Measurements from ENCODE around the gene PDF.

Gene PDF

GRCh38 chr16:69339289-69340094, 9.1 kb upstream of the PDF start, which contains the start of the genes COG8 and NIP7:
COG8 (minus strand) TSS chr16:69339564; CDS start chr16:69339552, 12 bp downstream.
NIP7 (plus strand) TSS chr16:69339772; CDS start chr16:69339830, 58 bp downstream.
- peak; percentile 99 for DNase-seq

GRCh38 chr16:69338557-69339288, 8.3 kb upstream of the PDF start:
- no peak for DNase-seq

GRCh38 chr16:69334696-69335095, 4.3 kb upstream of the PDF start:
- no peak for DNase-seq

GRCh38 chr16:69329369-69330285, 761 bp downstream of the PDF start:
- DNase-seq = peak in 1 of 2 experiments; percentile 30

GRCh38 chr16:69328854-69329316, 1.5 kb downstream of the PDF start:
- no peak for DNase-seq

DNA sequence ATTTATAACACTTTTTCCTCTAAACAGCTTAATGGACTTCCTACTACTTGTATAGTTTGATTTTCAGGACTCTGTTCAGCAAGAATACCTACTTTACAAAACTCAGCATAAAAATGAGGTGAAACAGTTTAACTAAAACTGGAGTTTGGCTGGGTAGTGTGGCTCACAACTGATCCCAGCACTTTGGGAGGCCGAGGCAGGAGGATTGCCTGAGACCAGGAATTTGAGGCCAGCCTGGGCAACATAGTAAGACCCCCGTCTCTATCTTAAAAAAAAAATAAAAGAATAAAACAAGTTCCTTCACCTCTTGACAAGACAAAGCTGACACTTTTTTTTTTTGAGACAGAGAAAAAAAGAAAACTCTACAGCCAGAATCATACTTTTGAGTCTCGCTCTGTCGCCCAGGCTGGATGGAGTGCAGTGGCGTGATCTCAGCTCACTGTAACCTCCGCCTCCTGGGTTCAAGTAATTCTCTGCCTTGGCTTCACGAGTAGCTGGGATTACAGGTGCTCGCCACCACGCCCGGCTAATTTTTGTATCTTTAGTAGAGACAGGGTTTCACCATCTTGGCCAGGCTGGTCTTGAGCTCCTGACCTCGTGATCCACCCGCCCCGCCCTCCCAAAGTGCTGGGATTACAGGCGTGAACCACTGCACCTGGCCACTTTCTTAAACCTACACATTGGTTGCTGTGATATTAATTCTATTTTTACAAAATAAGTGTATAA, 2.6 kb downstream of the PDF start:
- DNase-seq = no peak

DNA sequence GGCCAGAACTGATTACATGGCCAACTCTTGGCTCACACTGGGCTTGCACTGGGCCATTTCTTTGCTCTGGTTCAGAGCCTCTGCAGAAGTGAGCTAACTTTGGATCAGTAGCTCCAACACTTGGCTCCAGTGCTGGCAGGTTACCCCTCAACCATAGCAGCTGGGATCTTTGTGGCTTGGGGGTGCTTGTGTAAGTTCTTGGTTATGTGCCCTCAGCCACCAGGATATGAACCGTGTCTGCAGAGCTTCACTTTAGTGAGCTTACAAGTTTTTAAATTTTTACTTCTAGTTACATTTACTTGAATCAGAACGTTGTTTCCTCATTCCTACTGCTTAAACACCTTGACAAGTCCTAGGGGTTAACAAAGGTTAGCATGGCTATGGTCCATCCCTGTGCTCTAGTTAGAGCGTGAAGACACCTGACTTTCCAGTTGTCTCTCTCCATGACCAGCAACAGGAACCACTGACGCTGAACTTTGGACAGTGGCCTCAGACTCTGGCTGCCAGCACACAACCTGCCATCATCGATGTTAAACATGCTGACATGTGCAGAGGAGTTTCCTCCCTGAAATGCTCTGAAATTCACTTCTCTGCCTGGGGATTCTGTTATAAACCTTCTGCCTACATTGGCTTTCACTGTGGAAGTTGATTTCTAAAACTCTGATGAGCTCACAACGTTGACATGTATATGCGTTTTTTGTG, 4.1 kb downstream of the PDF start:
- no peak for DNase-seq

DNA sequence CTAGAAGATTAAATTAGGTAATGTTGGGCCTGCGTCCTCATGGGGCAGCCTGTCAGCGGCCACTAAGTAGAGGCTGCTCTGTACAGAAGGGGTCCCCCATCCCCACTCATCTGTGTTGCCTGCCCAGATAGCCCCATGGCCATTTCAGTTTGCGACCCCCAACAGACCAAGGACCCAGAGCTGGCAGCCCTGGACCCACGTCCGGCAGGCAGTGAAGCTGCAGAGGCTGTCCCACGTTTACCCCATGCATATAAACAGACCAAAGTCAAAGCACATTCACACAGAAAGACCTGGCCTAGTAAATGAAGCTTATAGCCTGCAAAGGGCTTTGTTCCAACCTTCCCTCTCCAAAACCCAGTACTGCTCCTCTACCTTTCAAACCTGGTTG, 4.6 kb downstream of the PDF start:
- no peak for DNase-seq

GRCh38 chr16:69324585-69325253, 5.7 kb downstream of the PDF start:
- no peak for DNase-seq

- peak in 1 of 2 experiments; percentile 13 for DNase-seq
Measured at GRCh38 chr16:69324013-69324531, 6.3 kb downstream of the PDF start.

DNA sequence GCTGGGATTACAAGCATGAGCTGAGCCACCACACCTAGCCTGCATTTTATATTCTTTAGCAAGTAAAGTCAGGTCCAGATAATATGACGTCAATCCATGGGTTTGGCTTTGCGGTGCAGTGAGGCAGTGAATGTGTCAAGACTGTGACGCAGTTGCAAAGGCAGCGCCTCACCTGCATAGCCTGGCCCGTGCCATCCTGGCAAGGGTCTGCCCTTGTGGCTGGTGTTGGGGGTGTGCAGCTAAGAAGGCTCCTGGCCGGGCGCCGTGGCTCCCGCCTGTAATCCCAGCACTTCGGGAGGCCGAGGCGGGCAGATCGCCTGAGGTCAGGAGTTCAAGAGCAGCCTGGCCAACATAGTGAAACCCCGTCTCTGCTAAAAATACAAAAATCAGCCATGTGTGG, 7.0 kb downstream of the PDF start:
- no peak for DNase-seq

- DNase-seq = no peak
Measured at GRCh38 chr16:69322343-69322742, 8.0 kb downstream of the PDF start.

DNA sequence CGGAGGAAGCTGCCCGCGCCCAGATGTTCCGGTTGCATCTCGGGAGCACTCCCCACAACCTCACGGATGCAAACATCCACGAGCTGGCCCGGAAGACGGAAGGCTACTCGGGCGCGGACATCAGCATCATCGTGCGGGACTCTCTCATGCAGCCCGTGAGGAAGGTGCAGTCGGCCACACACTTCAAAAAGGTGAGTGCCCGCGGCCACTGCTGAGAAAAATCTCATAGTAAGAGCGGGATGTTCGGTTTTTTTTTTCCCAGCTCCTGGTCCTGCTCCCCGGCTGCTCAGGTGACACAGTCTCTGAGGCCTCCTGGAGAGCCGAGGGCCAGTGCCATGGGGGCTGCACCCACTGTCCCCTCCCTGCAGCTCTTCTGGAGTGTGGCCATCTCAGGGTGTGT, 9.3 kb downstream of the PDF start:
- no peak for DNase-seq

DNA sequence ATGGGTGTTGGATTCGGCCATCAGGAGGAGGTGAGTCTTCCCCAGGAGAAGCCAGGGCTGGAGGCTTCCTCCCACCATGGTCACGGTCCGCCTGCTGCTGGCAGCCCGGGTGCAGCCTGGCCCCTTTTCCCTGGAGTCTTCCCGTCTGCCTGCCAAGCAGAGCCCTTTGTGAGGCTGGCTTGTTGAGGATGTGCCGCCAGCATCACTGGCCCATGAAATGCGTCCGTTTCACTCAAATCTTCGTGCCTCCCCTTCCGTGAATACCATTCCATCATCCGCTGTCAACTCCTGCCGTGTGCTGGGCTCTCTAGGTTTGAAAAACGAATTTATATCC, 9.7 kb downstream of the PDF start:
- no peak for DNase-seq

DNA sequence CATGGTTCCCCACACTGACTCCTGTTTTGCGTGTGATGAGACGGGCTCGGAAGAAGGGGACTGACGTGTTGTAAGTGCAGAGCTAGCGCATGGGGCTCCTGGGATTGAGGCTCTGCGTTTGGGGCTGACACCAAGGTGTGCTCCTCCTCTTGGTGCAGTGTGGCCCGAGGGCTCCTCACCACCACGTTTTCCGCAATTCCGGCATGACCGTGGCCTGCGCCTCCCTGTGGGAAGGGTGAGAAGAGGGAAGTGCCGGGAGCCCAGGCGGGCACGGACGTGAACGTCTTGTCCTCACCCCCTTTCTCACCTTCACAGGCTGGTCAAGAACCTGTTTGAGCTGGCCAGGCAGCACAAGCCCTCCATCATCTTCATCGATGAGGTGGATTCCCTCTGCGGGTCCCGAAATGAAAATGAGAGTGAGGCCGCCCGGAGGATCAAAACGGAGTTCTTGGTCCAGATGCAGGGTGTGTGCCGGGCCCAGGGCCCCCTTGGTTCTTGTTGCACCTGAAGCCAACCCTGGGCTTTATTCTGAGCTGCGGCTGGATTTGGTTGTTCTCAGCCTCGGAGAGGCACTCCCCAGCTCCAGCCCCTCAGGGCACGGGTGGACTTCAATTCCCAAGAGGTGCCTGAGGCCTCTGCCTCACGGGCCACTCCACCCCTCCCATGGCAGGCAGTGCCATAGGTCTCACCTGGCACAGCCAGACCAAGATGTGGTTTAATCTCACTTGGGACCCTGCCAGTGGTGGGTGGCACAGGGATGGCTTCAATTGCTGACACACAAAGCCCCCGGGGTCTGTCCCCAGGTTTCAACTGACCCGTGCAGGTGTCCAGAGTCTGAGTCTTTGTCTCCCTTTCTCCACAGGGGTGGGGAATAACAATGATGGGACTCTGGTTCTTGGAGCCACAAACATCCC, 10.3 kb downstream of the PDF start:
- no peak for DNase-seq

- no peak for DNase-seq
Measured at GRCh38 chr16:69319381-69319780, 11.0 kb downstream of the PDF start.

GRCh38 chr16:69318911-69319289, 11.5 kb downstream of the PDF start:
- DNase-seq = no peak

DNA sequence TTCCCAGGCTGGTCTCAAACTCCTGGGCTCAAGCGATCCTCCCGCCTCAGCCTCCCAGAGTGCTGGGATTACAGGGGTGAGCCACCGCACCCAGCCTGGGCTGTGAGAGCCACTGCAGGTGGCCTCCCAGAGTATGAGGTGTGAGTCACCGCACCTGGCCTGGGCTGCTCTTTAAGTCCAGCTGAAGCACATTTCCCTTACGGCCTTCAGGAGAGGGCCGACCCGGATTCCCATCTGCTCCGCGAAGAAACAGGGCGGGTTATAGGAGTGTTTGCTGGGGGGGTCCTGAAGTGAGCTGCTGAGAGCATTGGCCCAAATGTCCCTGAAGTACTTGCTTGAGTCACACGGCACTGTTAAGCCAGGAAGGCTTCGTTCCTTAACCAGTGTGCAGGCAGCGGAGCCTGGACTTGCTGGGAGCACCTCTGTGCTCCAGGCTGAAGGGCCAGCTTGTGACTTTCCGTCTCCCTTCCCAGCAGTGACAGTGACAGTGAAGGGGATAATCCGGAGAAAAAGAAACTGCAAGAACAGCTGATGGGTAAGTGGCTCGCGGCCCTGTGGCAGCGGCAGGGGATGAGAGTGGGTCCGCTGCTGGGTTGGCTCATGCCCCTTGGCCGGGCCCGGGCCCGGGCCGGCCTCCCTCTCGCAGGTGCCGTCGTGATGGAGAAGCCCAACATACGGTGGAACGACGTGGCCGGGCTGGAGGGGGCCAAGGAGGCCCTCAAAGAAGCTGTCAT, 12.0 kb downstream of the PDF start:
- DNase-seq = peak in 1 of 2 experiments; percentile 21

DNA sequence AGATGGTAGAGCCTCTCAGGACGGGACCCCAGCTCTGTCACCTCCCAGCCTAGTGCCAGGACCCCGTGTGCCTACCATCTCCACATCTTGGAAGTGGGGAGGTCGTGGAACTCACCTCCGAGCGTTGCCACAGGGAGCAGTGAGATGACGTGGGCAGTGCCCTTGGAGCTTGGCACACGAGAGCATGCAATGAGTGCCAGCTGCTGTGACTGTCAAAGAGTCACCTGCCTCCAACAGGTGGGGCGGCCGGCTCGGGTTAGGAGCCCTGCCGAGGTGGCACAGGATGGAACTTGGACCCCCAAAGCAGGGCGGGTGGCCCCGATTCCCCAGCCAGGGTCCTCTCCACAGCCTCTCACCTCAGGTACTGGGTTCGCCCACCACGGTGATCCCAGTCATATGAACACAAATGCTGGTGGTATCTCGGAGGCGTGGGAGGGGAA, 13.8 kb downstream of the PDF start:
- no peak for DNase-seq

Data from SHP77 (cell line).